Measurements from ENCODE around the gene FGF21.
A peak's percentile ranks its signal among the peaks of the same experiment; 100 is the strongest.

The FGF21 gene

DNA sequence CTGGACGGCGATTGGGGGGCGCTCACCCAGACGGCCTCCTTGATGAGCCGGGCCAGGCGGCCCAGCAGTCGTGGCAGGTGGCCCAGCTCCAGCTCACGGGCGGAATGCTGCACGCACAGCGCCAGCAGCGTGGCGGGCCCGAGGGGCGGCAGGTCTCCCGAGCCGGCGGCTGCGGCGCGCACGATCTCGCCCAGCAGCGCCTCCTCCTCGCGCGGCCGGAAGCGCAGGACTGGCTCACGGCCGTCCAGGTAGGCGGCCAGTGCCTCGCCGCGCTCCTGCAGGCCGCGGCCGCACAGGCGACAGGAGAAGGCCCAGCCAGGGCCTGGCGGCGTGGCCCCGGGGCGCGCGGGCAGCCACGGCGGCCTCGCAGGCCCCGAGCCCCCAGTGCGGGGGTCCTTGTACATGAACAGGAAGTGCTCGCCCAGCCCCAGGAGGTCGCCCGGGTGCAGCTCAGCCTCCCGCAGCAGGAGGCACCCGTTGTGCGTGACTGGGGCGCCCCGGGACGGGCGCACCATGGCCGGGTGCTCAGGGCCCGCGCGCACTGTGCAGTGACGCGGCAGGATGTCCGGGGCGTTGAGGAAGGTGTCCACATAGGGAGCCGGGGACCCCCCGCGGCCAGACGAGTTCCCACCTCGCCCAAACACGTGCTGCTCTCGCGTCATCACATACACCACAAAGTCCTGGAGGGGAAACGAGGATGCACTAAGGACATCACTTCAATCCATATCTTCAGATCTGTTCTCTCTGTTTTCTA, 26.2 kb upstream of the FGF21 start:
- POLR2A ChIA-PET = no interaction called here

DNA sequence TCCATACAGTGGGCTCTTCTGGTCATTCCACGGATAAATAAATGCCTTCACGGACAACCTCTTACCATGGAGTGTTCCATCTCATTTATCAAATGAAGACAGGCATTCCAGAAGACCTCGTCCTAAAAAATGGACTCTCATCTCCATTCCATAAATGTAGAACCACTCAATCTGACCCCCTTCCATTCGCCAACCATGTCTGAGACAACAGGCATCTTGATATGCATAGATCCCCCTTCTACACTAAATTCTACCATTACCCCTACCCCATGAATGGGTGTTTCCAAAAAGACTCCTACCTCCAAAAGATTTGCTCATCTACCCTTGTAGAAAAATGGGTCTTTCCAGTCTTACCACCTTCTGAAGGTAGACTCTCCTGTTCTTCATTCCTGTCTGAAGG, 23.9 kb upstream of the FGF21 start:
- ChIA-PET POLR2A (no interaction called here), CTCF (no interaction called here)

More for the DNA sequence above, 26.2 kb upstream of the FGF21 start:
- TF ChIP-seq, protein P1, sequence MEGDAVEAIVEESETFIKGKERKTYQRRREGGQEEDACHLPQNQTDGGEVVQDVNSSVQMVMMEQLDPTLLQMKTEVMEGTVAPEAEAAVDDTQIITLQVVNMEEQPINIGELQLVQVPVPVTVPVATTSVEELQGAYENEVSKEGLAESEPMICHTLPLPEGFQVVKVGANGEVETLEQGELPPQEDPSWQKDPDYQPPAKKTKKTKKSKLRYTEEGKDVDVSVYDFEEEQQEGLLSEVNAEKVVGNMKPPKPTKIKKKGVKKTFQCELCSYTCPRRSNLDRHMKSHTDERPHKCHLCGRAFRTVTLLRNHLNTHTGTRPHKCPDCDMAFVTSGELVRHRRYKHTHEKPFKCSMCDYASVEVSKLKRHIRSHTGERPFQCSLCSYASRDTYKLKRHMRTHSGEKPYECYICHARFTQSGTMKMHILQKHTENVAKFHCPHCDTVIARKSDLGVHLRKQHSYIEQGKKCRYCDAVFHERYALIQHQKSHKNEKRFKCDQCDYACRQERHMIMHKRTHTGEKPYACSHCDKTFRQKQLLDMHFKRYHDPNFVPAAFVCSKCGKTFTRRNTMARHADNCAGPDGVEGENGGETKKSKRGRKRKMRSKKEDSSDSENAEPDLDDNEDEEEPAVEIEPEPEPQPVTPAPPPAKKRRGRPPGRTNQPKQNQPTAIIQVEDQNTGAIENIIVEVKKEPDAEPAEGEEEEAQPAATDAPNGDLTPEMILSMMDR (IDR thresholded peaks at IDR 0.05; ENCODE audit: control extremely low read depth, extremely low read depth, low read depth, missing control alignments) = no peak
- no peak for DNase-seq (ENCODE audit: extremely low spot score)
- CTCF ChIA-PET = interaction anchor here (1.2 kb wide), 1 partner anchor 59 kb away, joined by 3 read pairs; no protein-coding TSS in a partner anchor

DNA sequence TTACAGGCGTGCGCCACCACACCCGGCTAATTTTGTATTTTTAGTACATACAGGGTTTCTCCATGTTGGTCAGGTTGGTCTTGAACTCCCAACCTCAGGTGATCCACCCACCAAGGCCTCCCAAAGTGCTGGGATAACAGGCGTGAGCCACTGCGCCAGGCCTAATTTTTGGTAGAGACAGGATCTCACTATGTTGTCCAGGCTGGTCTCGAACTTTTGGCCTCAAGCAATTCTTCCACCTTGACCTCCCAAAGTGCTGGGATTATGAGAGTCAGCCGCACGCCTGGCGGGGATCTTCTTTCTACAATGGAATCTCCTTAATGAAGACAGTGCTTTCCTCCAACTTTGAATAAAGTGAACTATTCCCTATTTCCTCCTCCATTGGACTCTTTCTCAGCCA, 20.7 kb upstream of the FGF21 start:
- ChIA-PET CTCF (interaction anchor here (2.2 kb wide), 1 partner anchor 20 kb away, joined by 6 read pairs; no protein-coding TSS in a partner anchor), POLR2A (no interaction called here)
- TF ChIP-seq, protein P1 (IDR thresholded peaks at IDR 0.05; ENCODE audit: control extremely low read depth, extremely low read depth, low read depth, missing control alignments) = no peak
- DNase-seq (ENCODE audit: extremely low spot score) = no peak

More for the DNA sequence above, 23.9 kb upstream of the FGF21 start:
- TF ChIP-seq, protein P1 (IDR thresholded peaks at IDR 0.05; ENCODE audit: control extremely low read depth, extremely low read depth, low read depth, missing control alignments) = no peak
- DNase-seq (ENCODE audit: extremely low spot score) = no peak

DNA sequence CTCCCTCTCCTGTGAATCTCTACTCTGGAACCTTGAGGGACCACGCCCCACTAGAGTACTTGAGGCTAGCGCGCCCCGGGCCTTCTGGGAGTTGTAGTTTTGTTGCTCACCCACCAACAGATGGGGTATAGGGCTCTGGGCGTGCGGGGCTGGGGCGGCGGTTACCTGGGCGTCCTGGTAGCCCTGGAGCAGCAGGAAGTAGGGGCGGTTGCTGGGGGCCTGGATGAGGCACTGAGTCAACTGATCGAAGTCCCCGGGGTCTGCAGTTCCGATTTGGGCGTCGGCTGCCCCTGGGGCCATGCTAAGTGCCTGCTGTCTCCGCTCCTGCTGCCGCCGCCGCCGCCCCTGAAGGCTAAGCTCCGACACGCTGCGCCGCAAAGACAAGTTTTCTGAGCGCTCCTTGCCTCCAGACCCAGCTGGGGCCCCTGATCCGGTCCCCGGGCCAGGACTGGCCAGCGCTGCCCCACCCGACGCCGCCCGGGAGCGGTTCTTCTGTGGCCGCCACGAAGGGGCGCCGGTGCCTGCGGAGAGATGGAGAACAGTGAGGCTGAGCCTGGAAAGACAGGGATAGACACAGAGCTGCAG, 20.2 kb upstream of the FGF21 start:
- TF ChIP-seq, protein P1 (IDR thresholded peaks at IDR 0.05; ENCODE audit: control extremely low read depth, extremely low read depth, low read depth, missing control alignments) = no peak
- ChIA-PET POLR2A (no interaction called here), CTCF (no interaction called here)
- no peak for DNase-seq (ENCODE audit: extremely low spot score)

DNA sequence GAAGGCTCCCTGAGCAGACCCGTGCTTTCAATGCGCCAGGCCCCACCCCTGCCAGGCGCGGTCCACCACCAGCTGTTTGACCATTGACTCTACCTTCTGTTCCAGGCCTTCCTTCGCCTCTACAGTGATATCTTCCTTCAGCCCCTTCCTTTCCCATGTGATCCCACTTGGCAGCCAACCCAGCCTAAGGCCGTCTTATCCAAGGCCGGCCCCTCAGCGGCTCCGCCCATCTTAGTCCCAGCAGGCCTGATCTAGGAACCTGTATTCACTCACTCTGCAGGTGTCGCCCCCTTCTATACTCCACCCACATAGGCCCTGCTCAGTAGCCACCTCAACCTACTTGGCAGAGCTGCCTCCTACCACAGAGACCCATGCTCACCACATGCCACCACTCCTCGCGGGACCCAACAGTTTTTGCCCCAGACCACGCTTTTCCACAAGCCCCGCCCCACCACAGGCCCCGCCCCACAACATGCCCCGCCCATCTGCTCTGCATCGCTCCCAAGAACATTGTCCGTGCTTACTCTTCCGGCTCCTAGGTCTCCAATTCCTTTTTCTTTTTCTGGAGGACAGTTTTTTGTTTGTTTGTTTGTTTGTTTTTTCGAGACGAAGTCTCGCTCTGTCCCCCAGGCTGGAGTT, 17.8 kb upstream of the FGF21 start:
- TF ChIP-seq, protein P1 (IDR thresholded peaks at IDR 0.05; ENCODE audit: control extremely low read depth, extremely low read depth, low read depth, missing control alignments) = no peak
- DNase-seq (ENCODE audit: extremely low spot score) = no peak

DNA sequence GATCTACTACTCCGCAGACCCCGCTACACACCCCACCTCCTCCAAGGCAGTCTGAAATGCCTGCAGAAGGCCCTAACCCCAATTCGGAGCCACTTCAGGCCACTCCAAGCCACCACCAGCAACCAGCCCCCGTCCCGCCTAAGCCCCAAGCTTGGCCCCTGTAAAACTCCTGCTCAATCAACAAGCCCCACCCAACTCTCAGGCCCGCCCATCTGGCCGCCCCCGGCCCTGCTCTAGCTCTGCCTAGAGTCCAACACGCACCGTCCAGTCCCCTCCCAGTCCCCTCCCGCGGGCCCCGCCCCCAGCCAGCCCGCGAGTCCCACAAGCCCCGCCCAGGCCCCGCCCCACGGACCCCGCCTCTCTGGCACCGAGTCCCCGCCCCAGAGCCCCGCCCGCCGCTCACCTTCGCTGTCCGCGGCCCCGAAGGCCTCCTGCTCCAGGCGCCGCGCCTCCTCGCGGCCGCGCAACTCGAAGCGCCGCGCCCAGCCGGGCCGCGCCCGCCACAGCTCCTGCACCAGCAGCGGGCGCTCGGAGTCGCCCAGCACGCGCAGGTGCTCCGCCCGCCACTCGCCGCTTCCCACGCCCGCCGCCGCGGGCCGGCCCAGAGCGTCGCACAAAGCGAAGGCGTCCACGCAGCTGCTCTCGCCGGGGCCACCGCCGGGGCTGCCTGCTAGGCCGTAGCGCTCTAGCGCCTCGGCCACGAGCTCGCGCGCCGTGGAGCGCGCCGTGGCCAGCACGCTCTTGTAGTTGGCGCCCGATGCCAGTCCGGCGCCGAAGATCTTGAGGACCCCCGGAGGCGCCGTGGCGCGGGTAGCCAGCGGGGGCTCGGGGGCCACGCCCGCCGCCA, 16.5 kb upstream of the FGF21 start:
- POLR2A ChIA-PET = no interaction called here
- DNase-seq (ENCODE audit: extremely low spot score) = peak; percentile 99
- CTCF ChIA-PET = interaction anchor here (0.8 to 2.3 kb wide), 12 partner anchors 15 to 232 kb away, joined by 3 to 16 read pairs (median 5); partner anchors contain the start of gene CA11
- TF ChIP-seq, protein P1 (IDR thresholded peaks at IDR 0.05; ENCODE audit: control extremely low read depth, extremely low read depth, low read depth, missing control alignments) = peak; percentile 66

More for the DNA sequence above, 17.8 kb upstream of the FGF21 start:
- CTCF ChIA-PET = interaction anchor here (2.0 kb wide), 1 partner anchor 23 kb away, joined by 5 read pairs; no protein-coding TSS in a partner anchor
- POLR2A ChIA-PET = no interaction called here

Data from GM10248 (cell line).